Measurements from ENCODE around the gene CFAP61. TPM values are rescaled to one million over a fixed set of nuclear protein-coding genes. Genes with fewer than 3 reads are reported as not detected.

CFAP61 gene
- total RNA-seq, 1 experiment from 2014 or later, result 0.32 TPM

GRCh38 chr20:20390393-20390792 is 338.1 kb downstream of the CFAP61 start:
- no peak for DNase-seq (ENCODE audit: extremely low read depth, low read depth)

- DNase-seq (ENCODE audit: extremely low read depth, low read depth), result no peak
Measured at GRCh38 chr20:20391115-20391514, 338.8 kb downstream of the CFAP61 start.

- no peak for DNase-seq (ENCODE audit: extremely low read depth, low read depth)
Measured at GRCh38 chr20:20391766-20392165, 339.4 kb downstream of the CFAP61 start.

GRCh38 chr20:20393207-20394120 is 341.1 kb downstream of the CFAP61 start:
- DNase-seq (ENCODE audit: extremely low read depth, low read depth), result no peak

GRCh38 chr20:20395087-20395486 is 342.8 kb downstream of the CFAP61 start:
- no peak for DNase-seq (ENCODE audit: extremely low read depth, low read depth)

DNA sequence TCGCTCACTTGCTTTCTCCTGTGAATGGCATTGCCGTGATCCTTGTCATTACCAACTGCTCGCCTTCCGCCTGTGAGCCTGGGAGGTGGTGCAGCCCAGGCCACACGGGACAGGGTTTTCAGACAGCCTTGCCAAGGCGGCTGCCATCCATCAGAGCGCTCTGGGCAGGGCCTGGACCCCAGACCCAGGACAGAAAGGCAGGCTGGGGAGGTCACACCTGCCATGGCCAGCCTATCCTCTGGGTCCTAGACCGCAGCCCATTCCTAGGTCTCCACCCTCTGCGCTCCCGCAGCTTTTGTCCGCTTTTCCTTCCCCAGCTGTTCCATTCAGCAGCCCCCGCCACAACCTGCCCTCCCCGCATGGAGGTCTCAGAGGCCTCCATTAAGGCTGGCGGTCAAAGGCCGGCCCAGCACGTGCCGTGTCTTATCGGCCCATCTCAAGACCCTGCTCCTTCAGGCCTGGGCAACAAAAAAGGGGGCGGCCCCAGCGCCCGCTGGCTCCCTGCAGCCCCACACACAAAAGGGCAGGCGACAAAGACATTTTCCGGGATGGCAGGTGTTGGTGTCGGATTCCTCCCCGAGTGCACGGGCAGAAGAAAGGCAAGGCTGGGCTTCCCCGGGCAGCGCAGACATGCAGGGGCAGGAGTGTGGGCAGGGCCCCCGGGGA is 343.7 kb downstream of the CFAP61 start:
- no peak for DNase-seq (ENCODE audit: extremely low read depth, low read depth)

GRCh38 chr20:20396794-20397193 is 344.5 kb downstream of the CFAP61 start:
- no peak for DNase-seq (ENCODE audit: extremely low read depth, low read depth)

DNA sequence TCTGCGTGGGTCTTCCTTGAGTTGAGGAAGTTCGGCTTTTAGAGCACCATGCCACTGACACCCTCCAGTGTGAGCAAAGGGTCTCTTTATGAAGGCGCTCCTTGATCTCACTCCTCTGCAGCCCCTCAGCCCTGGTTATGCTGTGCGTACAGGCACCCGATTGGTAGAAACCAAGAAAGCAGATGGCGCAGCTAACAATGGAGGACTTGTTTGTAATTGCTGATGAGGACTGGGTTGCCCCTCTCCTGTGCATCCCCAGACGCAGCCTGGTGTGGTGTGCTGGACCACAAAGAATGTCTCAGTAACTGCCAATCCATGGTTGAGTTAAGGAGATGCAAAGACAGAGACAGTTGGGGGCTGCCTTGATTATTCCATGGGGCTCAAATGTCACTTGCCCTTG is 345.8 kb downstream of the CFAP61 start:
- no peak for DNase-seq (ENCODE audit: extremely low read depth, low read depth)

DNA sequence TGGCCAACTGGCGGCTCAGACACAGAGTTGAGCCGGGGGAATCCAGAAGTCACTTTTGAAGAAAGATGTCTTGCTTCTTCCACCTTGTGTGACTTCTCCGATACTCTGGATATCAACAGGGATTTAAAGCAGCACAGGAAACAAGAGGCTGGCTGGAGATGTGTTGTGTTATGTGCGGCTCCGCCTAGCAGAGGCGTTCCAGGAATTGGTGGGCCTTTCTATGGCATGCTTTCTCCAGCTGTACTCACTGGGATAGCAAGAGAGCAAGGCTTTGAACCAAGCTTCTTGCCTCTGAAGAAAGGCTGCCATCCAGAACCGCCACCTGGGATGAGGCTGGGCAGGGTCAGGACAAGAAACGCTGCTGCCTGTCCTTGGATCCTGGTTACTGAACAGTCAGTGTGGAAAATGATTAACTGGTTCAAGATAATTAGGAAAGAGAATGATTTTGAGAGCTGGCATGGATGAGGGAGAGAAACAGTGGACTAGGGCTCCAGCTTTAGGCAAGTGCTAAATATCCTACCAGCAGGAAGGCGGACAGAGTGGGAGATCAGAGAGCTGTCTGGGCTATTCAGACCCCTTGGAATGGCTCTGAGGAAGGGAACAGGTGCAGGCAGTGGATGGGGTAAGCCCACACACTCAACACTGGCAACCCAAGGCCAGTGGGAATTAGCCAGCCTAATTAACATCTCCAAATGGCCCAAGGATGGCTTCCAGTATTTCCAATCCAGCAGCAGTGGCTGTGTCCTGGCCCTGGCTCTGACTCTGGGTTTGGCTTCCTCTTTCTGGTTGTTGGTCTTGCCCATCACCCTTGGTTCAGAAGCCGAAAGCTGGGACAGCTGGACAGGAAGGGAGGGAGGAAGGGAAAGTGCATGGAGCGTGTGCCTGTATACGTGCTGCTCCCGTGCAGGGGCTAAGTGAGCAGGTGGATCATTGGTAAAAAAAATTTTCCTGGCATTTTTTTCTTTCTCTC is 347.5 kb downstream of the CFAP61 start:
- DNase-seq (ENCODE audit: extremely low read depth, low read depth), result no peak

DNA sequence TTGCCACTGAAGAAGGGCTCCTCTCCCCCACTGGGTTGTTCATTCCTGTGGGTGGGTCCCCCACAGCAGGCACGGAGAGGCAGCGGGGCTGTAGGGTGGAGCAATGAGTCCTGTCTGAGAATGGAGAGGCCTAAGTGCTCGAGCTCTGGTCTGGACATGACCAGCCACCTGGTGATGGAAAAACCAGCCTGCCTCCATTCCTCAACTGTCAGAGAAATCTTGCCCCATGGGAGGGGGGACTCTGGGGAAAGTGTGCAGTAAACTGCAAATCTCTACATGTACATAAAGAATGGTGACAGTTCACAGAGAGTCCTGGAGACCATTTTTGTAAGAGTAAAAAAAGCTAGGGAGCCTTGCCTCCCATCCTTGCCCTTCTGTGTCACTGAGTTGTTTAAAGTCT is 349.7 kb downstream of the CFAP61 start:
- no peak for DNase-seq (ENCODE audit: extremely low read depth, low read depth)

DNA sequence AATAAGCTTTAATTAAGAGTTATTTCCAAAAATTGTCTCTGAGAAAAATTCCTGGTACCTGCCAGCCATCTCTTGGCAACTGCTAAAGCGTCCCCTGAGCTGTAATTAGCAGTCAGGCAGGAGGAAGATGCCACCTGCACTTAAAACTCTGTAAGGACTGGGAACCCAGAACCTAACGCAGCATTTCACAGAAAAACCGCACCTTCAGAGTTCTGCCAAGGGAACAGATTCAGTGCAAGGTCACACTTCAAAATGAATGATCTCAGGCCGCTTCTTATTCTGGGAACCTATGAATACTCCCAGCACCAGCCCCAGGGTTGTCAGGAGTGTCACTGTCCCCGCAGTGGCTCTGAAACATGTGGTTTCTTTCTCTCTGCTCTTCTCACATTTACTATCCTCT is 352.3 kb downstream of the CFAP61 start:
- DNase-seq (ENCODE audit: extremely low read depth, low read depth), result no peak

DNA sequence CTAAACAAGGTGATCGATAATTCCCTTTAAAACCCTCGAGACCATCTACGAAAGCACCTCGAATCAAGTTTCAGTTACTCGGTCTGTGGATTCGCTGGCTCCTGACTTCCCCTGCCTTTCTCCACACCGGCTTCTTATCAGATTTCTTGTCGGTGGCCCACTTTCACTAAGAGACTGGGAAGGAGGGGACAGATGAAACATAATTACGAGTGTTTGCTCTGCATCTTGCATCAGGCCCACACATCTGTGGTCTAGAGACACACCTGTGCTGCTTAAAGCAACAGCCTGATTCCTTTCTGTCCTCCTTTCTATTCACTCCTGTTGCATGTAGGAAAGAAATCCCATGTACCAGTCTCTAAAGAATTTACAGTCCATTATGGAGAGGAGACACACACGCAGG is 353.3 kb downstream of the CFAP61 start:
- DNase-seq (ENCODE audit: extremely low read depth, low read depth), result no peak

- no peak for DNase-seq (ENCODE audit: extremely low read depth, low read depth)
Measured at GRCh38 chr20:20406306-20406705, 354.0 kb downstream of the CFAP61 start.

DNA sequence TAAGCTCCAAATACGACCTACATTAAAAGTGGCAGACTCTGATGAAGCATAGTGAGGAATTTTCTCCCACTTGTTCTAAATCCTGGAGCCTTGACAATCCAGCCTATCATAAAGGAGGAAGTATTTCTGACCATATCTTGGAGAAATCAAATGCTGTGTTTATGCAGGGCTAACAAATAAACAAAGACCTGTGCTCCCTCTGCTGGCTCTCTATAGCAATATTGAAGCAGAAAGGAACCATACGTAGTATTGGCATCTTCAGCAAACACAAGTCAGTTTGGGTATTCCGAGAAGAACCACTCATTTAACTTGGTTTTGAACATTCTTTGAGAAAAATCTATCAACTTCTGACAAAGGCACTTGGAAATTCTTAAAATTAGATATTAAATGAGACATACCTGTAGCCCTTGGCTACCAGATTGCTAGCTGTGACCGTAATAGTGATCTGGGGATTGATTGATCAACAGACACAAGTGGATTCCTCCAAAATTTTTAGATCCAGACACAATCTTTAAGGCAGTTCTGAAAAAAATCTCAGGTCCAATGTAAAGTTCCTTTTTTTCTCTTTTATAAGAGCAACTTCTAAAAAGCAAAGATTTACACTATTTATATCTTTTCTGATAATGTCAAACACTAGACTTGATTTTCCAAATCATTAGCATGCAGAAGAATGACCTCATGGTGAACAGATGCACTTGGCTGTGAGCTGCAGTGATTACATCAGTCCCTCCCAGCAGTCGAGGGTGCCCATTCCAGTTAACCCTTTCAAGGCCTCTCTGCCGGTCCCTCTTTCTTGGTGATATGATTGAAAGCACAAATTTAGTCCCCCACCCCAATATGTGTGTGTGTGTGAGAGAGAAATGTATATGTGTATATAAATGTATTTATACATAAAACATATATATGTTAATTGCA is 355.8 kb downstream of the CFAP61 start:
- DNase-seq (ENCODE audit: extremely low read depth, low read depth), result peak; percentile 14

GRCh38 chr20:20409331-20409730 is 357.0 kb downstream of the CFAP61 start:
- no peak for DNase-seq (ENCODE audit: extremely low read depth, low read depth)

Small RNA genes within 50 kb of the gene (small RNA-seq; reads per million reads assigned to genes)
- 0 reads per million in 2 experiments for gene RN7SL690P

Other genes starting within 250 kb of the CFAP61 start
- gene NAA20, start 35.2 kb upstream of the CFAP61 start, total RNA-seq (2014; rRNA removed; shearing (Covaris generic)), result 116 and 121 TPM in 2 replicates
- 30.5 and 34.9 TPM in 2 replicates for gene CRNKL1, start 66 bp upstream of the CFAP61 start, total RNA-seq (2014; rRNA removed; shearing (Covaris generic))

Measured in NCI-H460 (cell line).